ENCODE data around the gene PDE1C. TPM values are rescaled to one million over a fixed set of nuclear protein-coding genes. Genes with fewer than 3 reads are reported as not detected.

The PDE1C gene
- total RNA-seq, 1 experiment from 2014 or later = not detected

DNA sequence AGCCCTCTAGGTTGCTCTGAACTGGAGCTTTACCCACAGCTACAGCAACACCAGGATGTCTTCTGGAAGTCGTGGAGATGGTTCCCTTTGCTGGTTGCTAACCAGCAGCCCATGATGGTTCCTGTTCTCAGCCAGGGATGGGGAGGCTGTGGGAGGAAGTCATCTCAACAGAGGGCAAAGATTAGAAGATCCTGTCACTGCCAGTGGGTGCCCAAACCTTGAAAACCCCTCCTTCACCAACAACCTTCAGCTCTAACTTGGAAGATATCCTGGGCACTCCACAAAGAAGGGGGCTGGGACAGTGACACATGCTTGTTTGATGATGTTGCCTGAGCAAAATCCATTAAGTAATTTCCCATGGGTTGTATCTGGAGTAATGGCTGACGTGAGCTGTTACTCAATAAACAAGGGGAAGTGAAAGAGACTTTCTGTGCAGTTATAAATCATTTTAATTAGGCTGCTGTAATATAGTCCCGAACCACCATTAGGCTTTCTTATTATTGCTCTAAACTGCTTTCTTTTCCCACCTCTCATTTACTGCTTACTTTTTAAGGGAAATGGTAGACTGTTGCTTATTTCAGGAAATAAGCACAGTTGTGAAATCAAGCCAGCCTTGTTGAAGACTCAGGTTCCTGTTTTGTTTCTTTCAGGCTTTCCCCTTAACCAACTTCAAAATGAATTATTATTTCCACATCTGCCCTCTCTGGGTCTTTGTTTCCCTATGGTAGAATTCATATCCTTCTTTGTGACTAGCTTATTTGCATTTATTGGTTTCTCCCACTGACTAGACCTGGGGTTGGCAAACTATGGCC lies 258.4 kb downstream of the PDE1C start:
- BruUV-seq (replicated peaks) = no TSS peak
- TF ChIP-seq, protein P1, sequence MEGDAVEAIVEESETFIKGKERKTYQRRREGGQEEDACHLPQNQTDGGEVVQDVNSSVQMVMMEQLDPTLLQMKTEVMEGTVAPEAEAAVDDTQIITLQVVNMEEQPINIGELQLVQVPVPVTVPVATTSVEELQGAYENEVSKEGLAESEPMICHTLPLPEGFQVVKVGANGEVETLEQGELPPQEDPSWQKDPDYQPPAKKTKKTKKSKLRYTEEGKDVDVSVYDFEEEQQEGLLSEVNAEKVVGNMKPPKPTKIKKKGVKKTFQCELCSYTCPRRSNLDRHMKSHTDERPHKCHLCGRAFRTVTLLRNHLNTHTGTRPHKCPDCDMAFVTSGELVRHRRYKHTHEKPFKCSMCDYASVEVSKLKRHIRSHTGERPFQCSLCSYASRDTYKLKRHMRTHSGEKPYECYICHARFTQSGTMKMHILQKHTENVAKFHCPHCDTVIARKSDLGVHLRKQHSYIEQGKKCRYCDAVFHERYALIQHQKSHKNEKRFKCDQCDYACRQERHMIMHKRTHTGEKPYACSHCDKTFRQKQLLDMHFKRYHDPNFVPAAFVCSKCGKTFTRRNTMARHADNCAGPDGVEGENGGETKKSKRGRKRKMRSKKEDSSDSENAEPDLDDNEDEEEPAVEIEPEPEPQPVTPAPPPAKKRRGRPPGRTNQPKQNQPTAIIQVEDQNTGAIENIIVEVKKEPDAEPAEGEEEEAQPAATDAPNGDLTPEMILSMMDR (conservative IDR thresholded peaks at IDR 0.05; ENCODE audit: low read depth, low read length) = no peak
- H3K4me1 ChIP-seq (ENCODE audit: insufficient read depth, low read length, poor library complexity, severe bottlenecking) = no peaks in the 10 kb centered on the region
- no peak overlapping the region for H3K4me3 ChIP-seq (ENCODE audit: low read depth, low read length, poor library complexity, severe bottlenecking)
- H3K27ac ChIP-seq (ENCODE audit: low read depth, low read length, poor library complexity, severe bottlenecking) = no peak overlapping the region
- DNase-seq (ENCODE audit: low spot score) = peak; percentile 27
- intact Hi-C loops (cut with micrococcal nuclease; ENCODE audit: unreplicated experiment) = loop anchor here (10.0 kb wide), 1 partner anchor 253 kb away; no protein-coding TSS in a partner anchor
- H3K36me3 ChIP-seq (ENCODE audit: insufficient read depth, low read length, poor library complexity, severe bottlenecking) = no peaks in the 10 kb centered on the region
- CTCF ChIA-PET = no interaction called here
- POLR2A ChIA-PET (ENCODE audit: low non-redundant PET) = no interaction called here
- H3K9me3 ChIP-seq (ENCODE audit: low read depth, low read length, poor library complexity, severe bottlenecking) = no peaks in the 10 kb centered on the region
- peaks cover 16% of the 10 kb centered on the region for H3K27me3 ChIP-seq (replicated peaks; ENCODE audit: insufficient read depth, low read depth, low read length, poor library complexity)

DNA sequence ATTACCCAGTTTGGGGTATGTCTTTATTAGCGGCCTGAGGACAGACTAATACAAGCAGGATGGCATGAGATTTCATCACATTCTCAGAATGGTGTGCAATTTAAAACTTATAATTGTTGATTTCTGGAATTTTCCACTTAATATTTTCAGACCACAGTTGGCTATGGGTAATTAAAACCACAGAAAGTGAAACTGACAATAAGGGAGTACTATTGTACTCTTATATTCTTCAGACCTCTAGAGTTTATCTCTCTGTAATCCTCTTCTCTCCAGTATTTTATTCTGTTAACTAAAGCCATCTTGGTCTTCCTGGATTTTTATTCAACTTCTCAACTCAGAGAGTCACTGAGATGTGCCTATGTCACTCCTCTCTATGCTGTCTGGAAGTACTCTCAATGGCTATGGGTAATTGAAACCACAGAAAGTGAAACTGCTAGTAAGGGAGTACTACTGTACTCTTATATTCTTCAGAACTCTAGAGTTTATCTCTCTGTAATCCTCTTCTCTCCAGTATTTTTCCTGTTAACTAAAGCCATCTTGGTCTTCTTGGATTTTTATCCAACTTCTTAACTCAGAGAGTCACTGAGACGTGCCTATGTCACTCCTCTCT lies 264.9 kb downstream of the PDE1C start:
- peaks cover 21% of the 10 kb centered on the region for H3K27me3 ChIP-seq (replicated peaks; ENCODE audit: insufficient read depth, low read depth, low read length, poor library complexity)
- intact Hi-C loops (cut with micrococcal nuclease; ENCODE audit: unreplicated experiment) = no loop called here
- ChIA-PET POLR2A (ENCODE audit: low non-redundant PET) (no interaction called here), CTCF (no interaction called here)
- H3K27ac ChIP-seq (ENCODE audit: low read depth, low read length, poor library complexity, severe bottlenecking) = no peak overlapping the region
- no peak for TF ChIP-seq EZH2 (IDR thresholded peaks at IDR 0.05; ENCODE audit: borderline replicate concordance, low read depth, low read length, poor library complexity, severe bottlenecking)
- TF ChIP-seq, protein P1 (conservative IDR thresholded peaks at IDR 0.05; ENCODE audit: low read depth, low read length) = no peak
- no TSS peak for BruUV-seq (replicated peaks)
- no peaks in the 10 kb centered on the region for H3K9me3 ChIP-seq (ENCODE audit: low read depth, low read length, poor library complexity, severe bottlenecking)
- no peak overlapping the region for H3K4me3 ChIP-seq (ENCODE audit: low read depth, low read length, poor library complexity, severe bottlenecking)
- no peaks in the 10 kb centered on the region for H3K4me1 ChIP-seq (ENCODE audit: insufficient read depth, low read length, poor library complexity, severe bottlenecking)
- H3K36me3 ChIP-seq (ENCODE audit: insufficient read depth, low read length, poor library complexity, severe bottlenecking) = no peaks in the 10 kb centered on the region
- no peak for DNase-seq (ENCODE audit: low spot score)

DNA sequence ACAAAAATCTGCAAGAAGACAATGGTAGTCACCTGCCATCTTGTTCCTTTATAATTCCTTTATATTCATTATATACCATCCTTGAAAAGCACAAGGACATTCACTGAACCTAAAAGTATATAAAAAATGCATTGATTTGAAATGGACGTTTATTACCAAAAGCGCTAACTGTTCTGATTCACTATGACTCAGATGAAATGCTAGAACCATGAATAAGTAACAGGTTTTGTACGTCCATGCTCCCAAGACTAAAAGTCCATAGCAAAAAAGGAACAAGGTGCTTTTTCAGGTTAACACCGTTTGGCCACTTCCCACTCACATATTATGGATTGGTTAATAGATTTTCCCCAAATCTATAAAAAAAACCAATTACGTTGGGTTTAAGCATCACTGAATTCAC lies 273.8 kb downstream of the PDE1C start:
- H3K36me3 ChIP-seq (ENCODE audit: insufficient read depth, low read length, poor library complexity, severe bottlenecking) = no peaks in the 10 kb centered on the region
- no TSS peak for BruUV-seq (replicated peaks)
- H3K27me3 ChIP-seq (replicated peaks; ENCODE audit: insufficient read depth, low read depth, low read length, poor library complexity) = peaks cover 88% of the 10 kb centered on the region
- H3K4me1 ChIP-seq (ENCODE audit: insufficient read depth, low read length, poor library complexity, severe bottlenecking) = no peaks in the 10 kb centered on the region
- TF ChIP-seq EZH2 (IDR thresholded peaks at IDR 0.05; ENCODE audit: borderline replicate concordance, low read depth, low read length, poor library complexity, severe bottlenecking) = no peak
- TF ChIP-seq, protein P1 (conservative IDR thresholded peaks at IDR 0.05; ENCODE audit: low read depth, low read length) = no peak
- no peak overlapping the region for H3K4me3 ChIP-seq (ENCODE audit: low read depth, low read length, poor library complexity, severe bottlenecking)
- POLR2A ChIA-PET (ENCODE audit: low non-redundant PET) = no interaction called here
- DNase-seq (ENCODE audit: low spot score) = no peak
- no peaks in the 10 kb centered on the region for H3K9me3 ChIP-seq (ENCODE audit: low read depth, low read length, poor library complexity, severe bottlenecking)
- H3K27ac ChIP-seq (ENCODE audit: low read depth, low read length, poor library complexity, severe bottlenecking) = no peak overlapping the region
- intact Hi-C loops (cut with micrococcal nuclease; ENCODE audit: unreplicated experiment) = no loop called here
- CTCF ChIA-PET = no interaction called here

Data from A673 (cell line).